Natural killer cell (primary cell): ENCODE measurements around the gene MRPS12. TPM values are rescaled to one million over a fixed set of nuclear protein-coding genes. Genes with fewer than 3 reads are reported as not detected.
A peak's percentile ranks its signal among the peaks of the same experiment; 100 is the strongest.

Experiments used
- ATAC-seq, 3 donors: fragments of 150-1000 bp in 2 of 3; fragments of 200-7000 bp in 1 of 3; cut with Tn5 transposase; 1 replicate in 1 of 3; 2 replicates in 2 of 3; pipeline ENCODE4 v1.10.0; 2021; ENCODE audit warnings: mild to moderate bottlenecking in 2 of 3, moderate library complexity in 2 of 3
- DNase-seq, 2 donors: peaks; one replicate each; pipeline versions ENCODE4 v3.0.0 to v3.0.0-alpha.2; 2013 to 2021; ENCODE audit warnings: mixed read lengths in 1 of 2
- H3K27ac ChIP-seq: one replicate; pipeline ENCODE4 v1.5.1; 2013; ENCODE audit warnings: mild to moderate bottlenecking, low read length
- H3K27me3 ChIP-seq: one replicate; pipeline ENCODE4 v1.6.1; 2013; ENCODE audit warnings: low read length; ENCODE audit not compliant: control insufficient read depth, insufficient read depth
- H3K36me3 ChIP-seq: one replicate; pipeline ENCODE4 v1.6.1; 2013; ENCODE audit warnings: low read length; ENCODE audit not compliant: control insufficient read depth, insufficient read depth
- H3K4me1 ChIP-seq: one replicate; pipeline ENCODE4 v1.6.1; 2013; ENCODE audit warnings: low read length; ENCODE audit not compliant: control insufficient read depth, insufficient read depth
- H3K4me3 ChIP-seq: one replicate; pipeline ENCODE4 v1.5.1; 2013; ENCODE audit warnings: low read length
- H3K9me3 ChIP-seq: one replicate; pipeline ENCODE4 v1.6.1; 2013; ENCODE audit warnings: low read length; ENCODE audit not compliant: control insufficient read depth, insufficient read depth
- H3K27ac Mint-ChIP-seq, 2 donors: one replicate each; pipeline ENCODE4 v1.8.0; 2022; ENCODE audit warnings: mild to moderate bottlenecking in 2 of 2, mixed read lengths in 2 of 2, moderate library complexity in 1 of 2
- H3K27me3 Mint-ChIP-seq, 2 donors: one replicate each; pipeline ENCODE4 v1.8.0; 2022; ENCODE audit warnings: low read depth in 2 of 2, mixed read lengths in 2 of 2
- H3K36me3 Mint-ChIP-seq: one replicate; pipeline ENCODE4 v1.8.0; 2022; ENCODE audit warnings: mixed read lengths
- H3K4me1 Mint-ChIP-seq, 2 donors: one replicate each; pipeline ENCODE4 v1.8.0; 2022; ENCODE audit warnings: mixed read lengths in 2 of 2
- H3K4me3 Mint-ChIP-seq: one replicate; pipeline ENCODE4 v1.8.0; 2022; ENCODE audit warnings: mild to moderate bottlenecking, moderate library complexity, mixed read lengths
- H3K9me3 Mint-ChIP-seq, 2 donors: one replicate each; pipeline ENCODE4 v1.8.0; 2022; ENCODE audit warnings: mixed read lengths in 2 of 2
- WGBS: methylation state at CpG from one replicate; pipeline ENCODE4 v1.1.7; 2013; ENCODE audit warnings: missing lambda C conversion rate; ENCODE audit not compliant: insufficient coverage; 5-methylcytosine and 5-hydroxymethylcytosine counted together
- intact Hi-C: fragments of 100-400 bp; cut with micrococcal nuclease; formaldehyde crosslinking; loops from one replicate; pipeline ENCODE4 v1.14.2; 2022
- total RNA-seq, 4 donors: library from RNA; stranded (reverse); fragments of 120-200 nt in 1 of 4; gene quantifications; one replicate each; pipeline versions ENCODE4 v1.2.3 to v1.2.4, GENCODE V29; 2013 to 2022
- TF ChIP-seq, protein P1 (sequence below): fragments of 200-600 bp; IDR thresholded peaks from one replicate; pipeline ENCODE4 v1.8.0; 2022; ENCODE audit warnings: antibody characterized with exemption

MRPS12 gene
- total RNA-seq, 3 donors from 2014 or later (not counting 1 experiment from before 2014, with no cell fraction given) = 25.3 to 27.8 (median 26.7) TPM

GRCh38 chr19:38975214-38975860 is 44.6 kb downstream of the MRPS12 start, which contains the start of gene FBXO17:
Gene FBXO17 (minus strand): TSS chr19:38975742. CDS start chr19:38950319, 25,423 bp downstream.
- TF ChIP-seq, protein P1, sequence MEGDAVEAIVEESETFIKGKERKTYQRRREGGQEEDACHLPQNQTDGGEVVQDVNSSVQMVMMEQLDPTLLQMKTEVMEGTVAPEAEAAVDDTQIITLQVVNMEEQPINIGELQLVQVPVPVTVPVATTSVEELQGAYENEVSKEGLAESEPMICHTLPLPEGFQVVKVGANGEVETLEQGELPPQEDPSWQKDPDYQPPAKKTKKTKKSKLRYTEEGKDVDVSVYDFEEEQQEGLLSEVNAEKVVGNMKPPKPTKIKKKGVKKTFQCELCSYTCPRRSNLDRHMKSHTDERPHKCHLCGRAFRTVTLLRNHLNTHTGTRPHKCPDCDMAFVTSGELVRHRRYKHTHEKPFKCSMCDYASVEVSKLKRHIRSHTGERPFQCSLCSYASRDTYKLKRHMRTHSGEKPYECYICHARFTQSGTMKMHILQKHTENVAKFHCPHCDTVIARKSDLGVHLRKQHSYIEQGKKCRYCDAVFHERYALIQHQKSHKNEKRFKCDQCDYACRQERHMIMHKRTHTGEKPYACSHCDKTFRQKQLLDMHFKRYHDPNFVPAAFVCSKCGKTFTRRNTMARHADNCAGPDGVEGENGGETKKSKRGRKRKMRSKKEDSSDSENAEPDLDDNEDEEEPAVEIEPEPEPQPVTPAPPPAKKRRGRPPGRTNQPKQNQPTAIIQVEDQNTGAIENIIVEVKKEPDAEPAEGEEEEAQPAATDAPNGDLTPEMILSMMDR = no peak
- H3K4me3 Mint-ChIP-seq = peak within 1 kb of the TSS; percentile 37
- DNase-seq = no peak
- Histone ChIP-seq H3K27me3 (peaks cover 10% of the 10 kb centered on the region), H3K36me3 (no peaks in the 10 kb centered on the region), H3K4me3 (no peak within 1 kb of the TSS), H3K9me3 (no peaks in the 10 kb centered on the region), H3K27ac (no peak within 1 kb of the TSS), H3K4me1 (peaks cover 3% of the 10 kb centered on the region)
- no peak within 1 kb of the TSS for H3K27ac Mint-ChIP-seq
- peaks cover 22 to 27% of the 10 kb centered on the region in 2 donors for H3K27me3 Mint-ChIP-seq
- peaks cover 0 to 4% of the 10 kb centered on the region in 2 donors for H3K4me1 Mint-ChIP-seq
- no peaks in the 10 kb centered on the region for H3K36me3 Mint-ChIP-seq
- intact Hi-C loops = no loop called here
- H3K9me3 Mint-ChIP-seq = no peaks in the 10 kb centered on the region
- 12% methylated on average over 63 of the region's 63 CpGs for WGBS
- peak in 1 of 3 donors; percentile 26 for ATAC-seq

DNA sequence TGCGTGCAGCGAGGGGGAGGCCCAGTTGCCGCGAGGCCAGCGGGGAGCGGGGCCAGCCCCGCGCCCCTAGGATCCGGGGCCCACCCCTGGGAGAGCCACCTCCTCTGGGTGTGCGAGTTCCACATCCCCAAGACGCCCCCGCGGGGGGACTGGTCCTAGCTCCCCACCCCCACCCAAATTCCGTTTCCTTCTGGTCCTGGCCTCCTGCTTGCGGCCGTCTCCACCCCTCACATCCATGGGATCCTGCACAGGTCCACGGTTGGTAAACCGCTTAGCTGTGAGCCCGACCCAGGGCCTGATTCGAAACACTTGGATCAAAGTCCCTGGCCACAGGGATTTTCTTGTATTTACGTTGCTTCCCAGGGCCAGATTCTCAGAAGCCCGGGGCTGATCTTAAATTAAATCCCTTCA is 45.1 kb downstream of the MRPS12 start:
- peaks cover 5% of the 10 kb centered on the region for H3K9me3 ChIP-seq
- no peaks in the 10 kb centered on the region for H3K9me3 Mint-ChIP-seq
- ATAC-seq (no peak), DNase-seq (no peak)
- no peaks in the 10 kb centered on the region for H3K36me3 Mint-ChIP-seq
- peaks cover 3% of the 10 kb centered on the region for H3K4me1 ChIP-seq
- peaks cover 0 to 4% of the 10 kb centered on the region in 2 donors for H3K4me1 Mint-ChIP-seq
- intact Hi-C loops = no loop called here
- H3K27me3 Mint-ChIP-seq = peaks cover 22 to 27% of the 10 kb centered on the region in 2 donors
- no peak overlapping the region for H3K27ac Mint-ChIP-seq
- H3K27me3 ChIP-seq = peaks cover 10% of the 10 kb centered on the region
- H3K4me3 Mint-ChIP-seq = peak overlapping the region; percentile 37
- no peaks in the 10 kb centered on the region for H3K36me3 ChIP-seq
- TF ChIP-seq, protein P1 = no peak
- 26% methylated on average over 22 of the region's 22 CpGs for WGBS
- no peak overlapping the region for H3K4me3 ChIP-seq
- H3K27ac ChIP-seq = no peak overlapping the region

DNA sequence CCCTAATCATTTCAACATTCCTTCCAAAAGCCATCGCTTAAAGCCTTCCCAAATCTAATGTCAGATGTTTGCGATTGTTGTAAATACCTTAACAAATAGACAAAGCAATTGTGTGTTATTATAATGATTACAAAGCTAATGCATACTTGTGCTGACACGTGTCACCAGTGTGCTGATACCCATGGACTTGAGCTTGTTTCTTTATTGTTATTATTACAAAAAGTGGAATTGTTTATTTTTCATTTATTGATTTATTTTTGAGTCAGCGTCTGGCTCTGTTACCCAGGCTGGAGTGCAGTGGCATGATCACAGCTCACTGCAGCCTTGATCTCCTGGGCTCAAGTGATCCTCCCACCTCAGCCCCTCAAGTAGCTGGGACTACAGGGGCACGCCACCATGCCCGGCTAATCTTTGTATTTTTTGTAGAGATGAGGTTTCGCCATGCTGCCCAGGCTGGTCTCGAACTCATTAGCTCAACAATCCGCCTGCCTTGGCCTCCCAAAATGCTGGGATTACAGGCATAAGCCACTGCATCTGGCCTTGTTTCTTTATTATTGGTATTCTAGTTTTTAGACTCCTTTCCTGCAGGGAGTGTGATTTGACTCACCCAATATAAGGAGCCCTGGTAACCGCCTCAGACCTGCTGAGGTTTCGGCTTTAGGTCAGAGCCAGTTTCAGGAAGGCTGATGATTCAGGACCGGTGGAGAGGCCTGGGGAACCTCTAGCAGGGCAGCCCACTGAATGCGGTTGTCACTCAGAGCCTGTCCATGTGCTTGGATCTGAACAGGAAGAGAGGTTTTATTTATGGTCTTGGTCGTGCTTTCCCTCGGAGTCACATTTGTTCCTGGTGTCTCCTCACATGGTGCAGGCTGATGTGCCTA is 46.9 kb downstream of the MRPS12 start:
- peaks cover 22 to 27% of the 10 kb centered on the region in 2 donors for H3K27me3 Mint-ChIP-seq
- ATAC-seq (no peak), DNase-seq (no peak)
- Histone ChIP-seq H3K36me3 (no peaks in the 10 kb centered on the region), H3K27ac (no peak overlapping the region), H3K4me1 (peaks cover 3% of the 10 kb centered on the region), H3K9me3 (peaks cover 6% of the 10 kb centered on the region), H3K4me3 (no peak overlapping the region), H3K27me3 (peaks cover 10% of the 10 kb centered on the region)
- intact Hi-C loops = no loop called here
- H3K4me3 Mint-ChIP-seq = no peak overlapping the region
- H3K36me3 Mint-ChIP-seq = no peaks in the 10 kb centered on the region
- WGBS = 59% methylated on average over 14 of the region's 15 CpGs
- no peak overlapping the region for H3K27ac Mint-ChIP-seq
- TF ChIP-seq, protein P1 = no peak
- H3K9me3 Mint-ChIP-seq = no peaks in the 10 kb centered on the region
- H3K4me1 Mint-ChIP-seq = peaks cover 0 to 4% of the 10 kb centered on the region in 2 donors
